OCI-LY7 (cell line): ENCODE results near the gene GPR55. TPM values are rescaled to one million over a fixed set of nuclear protein-coding genes. Genes with fewer than 3 reads are reported as not detected.

ENCODE experiments used
- BruUV-seq: library from RNA; stranded (reverse); fragments of 400-500 nt; replicated peaks from 2 replicates; lab custom pipeline; 2021; lab: Mats Ljungman, UMichigan
- CTCF ChIA-PET: fragments of 300-600 bp; sonication (Branson Sonifier 250); formaldehyde crosslinking; loops from one replicate; lab custom pipeline; 2022; ENCODE audit warnings: antibody characterized with exemption; ENCODE audit not compliant: unreplicated experiment; lab: Charles Lee
- POLR2A ChIA-PET: fragments of 300-600 bp; sonication (Branson Sonifier 250); formaldehyde crosslinking; loops from one replicate; lab custom pipeline; 2022; ENCODE audit warnings: antibody characterized with exemption; lab: Charles Lee
- DNase-seq: peaks from one replicate; pipeline ENCODE4 v3.0.0-alpha.2; 2015; ENCODE audit warnings: low spot score
- H2AFZ ChIP-seq: fragments of 200-600 bp; sonication (generic), shearing (Covaris generic); 2 replicates; pipeline ENCODE4 v1.6.1; 2014; ENCODE audit warnings: mild to moderate bottlenecking, antibody characterized with exemption, low read length, moderate library complexity
- H3K27ac ChIP-seq: fragments of 200-600 bp; sonication (generic); 2 replicates; pipeline ENCODE4 v1.5.1; 2014; ENCODE audit warnings: mixed run types, low read depth, mild to moderate bottlenecking, moderate library complexity, low read length, inconsistent platforms; ENCODE audit not compliant: poor library complexity, severe bottlenecking
- H3K36me3 ChIP-seq: fragments of 200-600 bp; sonication (generic); 2 replicates; pipeline ENCODE4 v1.6.1; 2014; ENCODE audit warnings: mild to moderate bottlenecking, antibody characterized with exemption, low read length, moderate library complexity, mixed read lengths; ENCODE audit not compliant: insufficient read depth
- H3K4me1 ChIP-seq: fragments of 200-600 bp; sonication (generic); 2 replicates; pipeline ENCODE4 v1.5.1; 2014; ENCODE audit warnings: mild to moderate bottlenecking, low read length; ENCODE audit not compliant: insufficient read depth, poor library complexity, severe bottlenecking
- H3K4me2 ChIP-seq: fragments of 200-600 bp; sonication (generic); 2 replicates; pipeline ENCODE4 v1.6.1; 2014; ENCODE audit warnings: mild to moderate bottlenecking, low read length
- H3K4me3 ChIP-seq: fragments of 200-600 bp; sonication (generic); 2 replicates; pipeline ENCODE4 v1.5.1; 2014; ENCODE audit warnings: mild to moderate bottlenecking, low read depth, low read length; ENCODE audit not compliant: poor library complexity, severe bottlenecking
- H3K79me2 ChIP-seq: fragments of 200-600 bp; sonication (generic); 2 replicates; pipeline ENCODE4 v1.6.1; 2016; ENCODE audit warnings: low read depth, mild to moderate bottlenecking, low read length, moderate library complexity, mixed read lengths; ENCODE audit not compliant: insufficient read depth
- H3K9me2 ChIP-seq: fragments of 200-600 bp; sonication (generic); 2 replicates; pipeline ENCODE4 v1.6.1; 2016; ENCODE audit warnings: mild to moderate bottlenecking, low read length, mixed read lengths; ENCODE audit not compliant: insufficient read depth
- H3K9me3 ChIP-seq: fragments of 200-600 bp; sonication (generic); 2 replicates; pipeline ENCODE4 v1.6.1; 2014; ENCODE audit warnings: mild to moderate bottlenecking, mixed run types, low read length, mixed read lengths
- H4K20me1 ChIP-seq: fragments of 200-600 bp; sonication (generic); 2 replicates; pipeline ENCODE4 v1.6.1; 2014; ENCODE audit warnings: mild to moderate bottlenecking, antibody characterized with exemption, low read length, moderate library complexity, mixed read lengths; ENCODE audit not compliant: insufficient read depth
- CTCF ChIP-seq: fragments of 200-600 bp; sonication (generic); conservative IDR thresholded peaks from 2 replicates; pipeline ENCODE4 v1.5.1; 2014; ENCODE audit warnings: mild to moderate bottlenecking, antibody characterized with exemption, low read length, moderate library complexity, mixed read lengths
- EZH2phosphoT487 ChIP-seq: fragments of 200-600 bp; sonication (generic); IDR thresholded peaks from 2 replicates; pipeline ENCODE4 v1.6.1; 2018; ENCODE audit warnings: low read depth, borderline replicate concordance, mild to moderate bottlenecking, mixed run types, antibody characterized with exemption, low read length, moderate library complexity, mixed read lengths
- intact Hi-C: fragments of 100-400 bp; cut with micrococcal nuclease; formaldehyde crosslinking; loops from one replicate; pipeline ENCODE4 v1.10.0; 2022; ENCODE audit not compliant: unreplicated experiment
- total RNA-seq, 2 experiments: library from RNA; depleted of rRNA in 1 of 2; stranded (reverse); fragments of >200 nt in 1 of 2; shearing (Covaris generic) in 1 of 2; gene quantifications; 2 replicates each; pipeline ENCODE4 v1.2.3, GENCODE V29; 2014 to 2022

Gene GPR55
- total RNA-seq, 2 experiments from 2014 or later = 0.22 TPM; not detected in 1

- Histone ChIP-seq H3K79me2 (no peaks in the 10 kb centered on the region), H3K9me3 (no peaks in the 10 kb centered on the region), H3K4me2 (no peak overlapping the region), H3K9me2 (no peaks in the 10 kb centered on the region), H3K27ac (no peak overlapping the region), H4K20me1 (no peaks in the 10 kb centered on the region), H3K4me3 (no peak overlapping the region), H2AFZ (no peak overlapping the region), H3K4me1 (no peaks in the 10 kb centered on the region), H3K36me3 (no peaks in the 10 kb centered on the region)
- ChIA-PET POLR2A (interaction anchor here (0.6 kb wide), 1 partner anchor 1031 kb away, joined by 4 read pairs; no protein-coding TSS in a partner anchor), CTCF (no interaction called here)
- no peak for DNase-seq
- no TSS peak for BruUV-seq
- no peak for TF ChIP-seq CTCF
- TF ChIP-seq EZH2phosphoT487 = no peak
- intact Hi-C loops = no loop called here
These were observed 16.9 kb downstream of the GPR55 start for GRCh38 chr2:230908092-230908594.

- Histone ChIP-seq H3K27ac (no peak overlapping the region), H3K4me2 (no peak overlapping the region), H4K20me1 (no peaks in the 10 kb centered on the region), H3K36me3 (no peaks in the 10 kb centered on the region), H3K4me1 (peaks cover 3% of the 10 kb centered on the region), H3K79me2 (no peaks in the 10 kb centered on the region), H2AFZ (no peak overlapping the region), H3K9me2 (no peaks in the 10 kb centered on the region), H3K4me3 (no peak overlapping the region), H3K9me3 (no peaks in the 10 kb centered on the region)
- DNase-seq = no peak
- no TSS peak for BruUV-seq
- TF ChIP-seq CTCF = no peak
- TF ChIP-seq EZH2phosphoT487 = no peak
- CTCF ChIA-PET = no interaction called here
- intact Hi-C loops = no loop called here
- POLR2A ChIA-PET = interaction anchor here (0.6 kb wide), 2 partner anchors 963 to 1032 kb away, joined by 3 to 4 read pairs; no protein-coding TSS in a partner anchor
These were observed 17.5 kb downstream of the GPR55 start for GRCh38 chr2:230907361-230908091.
